HepG2 (cell line): ENCODE data around the gene FBF1. TPM values are rescaled to one million over a fixed set of nuclear protein-coding genes. Genes with fewer than 3 reads are reported as not detected.

Experiments used
- BCL6 ChIP-seq: IDR thresholded peaks from 2 replicates; pipeline ENCODE4 v1.6.1; 2016; ENCODE audit warnings: missing genetic modification reagents, missing compliant biosample characterization
- FOXP4 ChIP-seq: sonication (generic); formaldehyde crosslinking; IDR thresholded peaks from 2 replicates; pipeline ENCODE4 v1.4.0; 2020; ENCODE audit warnings: missing genetic modification reagents
- HMGXB4 ChIP-seq, 2 experiments: sonication (generic) in 1 of 2; formaldehyde crosslinking in 1 of 2; IDR thresholded peaks; 2 replicates each; pipeline versions ENCODE4 v1.4.0 to v1.6.1; 2018 to 2020; ENCODE audit warnings: missing genetic modification reagents in 2 of 2, borderline replicate concordance in 1 of 2, low read depth in 1 of 2, mild to moderate bottlenecking in 1 of 2, missing biosample characterization in 1 of 2
- HNRNPK ChIP-seq: fragments of 200-400 bp; formaldehyde crosslinking; IDR thresholded peaks from 2 replicates; pipeline ENCODE4 v1.6.1; 2018; ENCODE audit warnings: low read length, low read depth, moderate library complexity, mild to moderate bottlenecking; ENCODE audit not compliant: poor library complexity, severe bottlenecking
- HNRNPLL ChIP-seq: fragments of 200-400 bp; formaldehyde crosslinking; IDR thresholded peaks from 2 replicates; pipeline ENCODE4 v1.6.1; 2017; ENCODE audit warnings: mild to moderate bottlenecking, low read depth, low read length; ENCODE audit not compliant: poor library complexity, severe bottlenecking
- HOXA3 ChIP-seq: sonication (generic); formaldehyde crosslinking; IDR thresholded peaks from 2 replicates; pipeline ENCODE4 v1.5.0; 2020; ENCODE audit warnings: missing genetic modification reagents
- IRF1 ChIP-seq: sonication (generic); formaldehyde crosslinking; IDR thresholded peaks from 2 replicates; pipeline ENCODE4 v1.4.0; 2020; ENCODE audit warnings: low read depth, mild to moderate bottlenecking, missing genetic modification reagents
- KDM5A ChIP-seq: fragments of 200-600 bp; sonication (generic); IDR thresholded peaks from 2 replicates; pipeline ENCODE4 v1.7.0; 2018; ENCODE audit warnings: antibody characterized with exemption, mild to moderate bottlenecking, low read length, borderline replicate concordance
- NFRKB ChIP-seq: fragments of 450-650 bp; IDR thresholded peaks from 2 replicates; pipeline ENCODE4 v1.6.1; 2017
- NR2F6 ChIP-seq, 2 experiments: IDR thresholded peaks; 2 replicates each; pipeline ENCODE4 v1.6.1; 2016; ENCODE audit warnings: antibody characterized with exemption in 1 of 2, mild to moderate bottlenecking in 1 of 2
- RBFOX2 ChIP-seq: fragments of 200-400 bp; formaldehyde crosslinking; IDR thresholded peaks from 2 replicates; pipeline ENCODE4 v1.6.1; 2017; ENCODE audit warnings: low read depth, mild to moderate bottlenecking, low read length
- TFDP2 ChIP-seq: sonication (generic); formaldehyde crosslinking; IDR thresholded peaks from 2 replicates; pipeline ENCODE4 v1.4.0; 2020; ENCODE audit warnings: missing genetic modification reagents
- ZGPAT ChIP-seq: IDR thresholded peaks from 2 replicates; pipeline ENCODE4 v1.6.1; 2016; ENCODE audit warnings: mild to moderate bottlenecking
- ZNF17 ChIP-seq: sonication (generic); formaldehyde crosslinking; IDR thresholded peaks from 2 replicates; pipeline ENCODE4 v1.5.0; 2020; ENCODE audit warnings: mild to moderate bottlenecking, missing genetic modification reagents
- ZNF577 ChIP-seq: sonication (generic); formaldehyde crosslinking; IDR thresholded peaks from 2 replicates; pipeline ENCODE4 v1.4.0; 2020; ENCODE audit warnings: mild to moderate bottlenecking, low read depth, missing genetic modification reagents, borderline replicate concordance
- ZNF740 ChIP-seq: sonication (generic); formaldehyde crosslinking; IDR thresholded peaks from 2 replicates; pipeline ENCODE4 v1.4.0; 2020; ENCODE audit warnings: missing genetic modification reagents
- polyA plus RNA-seq, 8 experiments: library from polyadenylated mRNA; depleted of rRNA in 3 of 8; stranded (reverse) in 7 of 8; unstranded in 1 of 8; fragments of >200 nt; fragmentation: Illumina TruSeq in 4 of 8; extraction: Trizol in 4 of 8; gene quantifications; 2 replicates each; pipeline versions ENCODE4 v1.2.1 to v1.2.3, GENCODE V29; 2011 to 2016; ENCODE audit warnings: low read depth in 4 of 8, missing spikeins in 1 of 8, mixed read lengths in 1 of 8; ENCODE audit not compliant: insufficient read depth in 1 of 8
- total RNA-seq, 5 experiments: library from RNA; depleted of rRNA; stranded (reverse); fragments of >200 nt; fragmentation: Illumina TruSeq; extraction: Trizol; gene quantifications; 2 replicates each; pipeline ENCODE4 v1.2.3, GENCODE V29; 2016; ENCODE audit warnings: low read depth in 1 of 5

Gene FBF1
- total and polyA plus RNA-seq, 2 of the 13 experiments (the other 11 are each of a cell fraction or from before 2014, with no cell fraction given): 2.4 to 8.1 TPM

GRCh38 chr17:75904749-75905521 lies 35.9 kb downstream of the FBF1 start, which contains the start of gene MRPL38 (continued):
- TF ChIP-seq HNRNPK (peak; percentile 87), ZNF577 (CRISPR knock-in tag) (no peak), TFDP2 (CRISPR knock-in tag) (peak; percentile 95), NFRKB (no peak), HNRNPLL (peak; percentile 72), RBFOX2 (peak; percentile 91), ZGPAT (peak; percentile 100), ZNF740 (CRISPR knock-in tag) (peak; percentile 80), HMGXB4 (CRISPR knock-in tag; IDR thresholded peaks at IDR 0.05; ENCODE audit: borderline replicate concordance in 1 of 2, low read depth in 1 of 2) (peak; percentile 99; a peak in 3 of 4 replicates), KDM5A (peak; percentile 28; the same call in 1 of the 2 replicates), FOXP4 (CRISPR knock-in tag) (peak; percentile 73; the same call in 1 of the 2 replicates), NR2F6 (IDR thresholded peaks at IDR 0.05) (no peak), NR2F6 (CRISPR knock-in tag; IDR thresholded peaks at IDR 0.05) (peak; percentile 89), BCL6 (CRISPR knock-in tag) (peak; percentile 81), IRF1 (CRISPR knock-in tag) (0 out of 2 replicates have a peak, but pooled peaks have one; percentile 85), ZNF17 (CRISPR knock-in tag) (peak; percentile 86; the same call in 1 of the 2 replicates), HOXA3 (CRISPR knock-in tag) (peak; percentile 93)
